Uterus (tissue), 2 donors: ENCODE data around the gene BST1.

Source experiments
- CTCF ChIP-seq, 4 experiments: fragments of 200-600 bp in 2 of 4; fragments of 450-650 bp in 2 of 4; sonication (generic) in 2 of 4; IDR thresholded peaks; one replicate each; pipeline ENCODE4 v1.5.1; 2016 to 2019; ENCODE audit warnings: antibody characterized with exemption in 4 of 4, mild to moderate bottlenecking in 2 of 4, moderate library complexity in 1 of 4
- POLR2A ChIP-seq, 2 donors: fragments of 450-650 bp; IDR thresholded peaks; one replicate each; pipeline ENCODE4 v1.6.1; 2016; ENCODE audit warnings: antibody characterized with exemption in 2 of 2, mild to moderate bottlenecking in 1 of 2, moderate library complexity in 1 of 2

GRCh38 chr4:15696866-15697265 lies 6.0 kb upstream of the BST1 start:
- TF ChIP-seq POLR2A (IDR thresholded peaks at IDR 0.05) (no peak), CTCF (IDR thresholded peaks at IDR 0.05) (no peak)
